ENCODE results near the gene BCAS3.
"Not testable (repeated sequence)": the region's sequence is repeated elsewhere in the genome, so short reads cannot be mapped to it uniquely, and the experiment has no call there.

The BCAS3 gene

GRCh38 chr17:61240851-61241468, 563.3 kb downstream of the BCAS3 start:
- DNase-seq: no peak

- DNase-seq: not testable (repeated sequence)
These were observed 567.3 kb downstream of the BCAS3 start for GRCh38 chr17:61244988-61245387.

- DNase-seq: no peak
These were observed 568.1 kb downstream of the BCAS3 start for GRCh38 chr17:61245706-61246135.

- no peak for DNase-seq
These were observed 569.8 kb downstream of the BCAS3 start for GRCh38 chr17:61247439-61247838.

GRCh38 chr17:61248399-61248798, 570.7 kb downstream of the BCAS3 start:
- DNase-seq: no peak

GRCh38 chr17:61249649-61250299, 572.1 kb downstream of the BCAS3 start:
- DNase-seq: no peak

GRCh38 chr17:61250335-61250890, 572.8 kb downstream of the BCAS3 start:
- DNase-seq: no peak

GRCh38 chr17:61251939-61252865, 574.6 kb downstream of the BCAS3 start:
- DNase-seq: no peak

- no peak for DNase-seq
These were observed 575.7 kb downstream of the BCAS3 start for GRCh38 chr17:61253362-61253761.

GRCh38 chr17:61253937-61254574, 576.4 kb downstream of the BCAS3 start:
- DNase-seq: no peak

GRCh38 chr17:61254904-61255303, 577.3 kb downstream of the BCAS3 start:
- no peak for DNase-seq

- no peak for DNase-seq
These were observed 578.0 kb downstream of the BCAS3 start for GRCh38 chr17:61255647-61256046.

- no peak for DNase-seq
These were observed 581.7 kb downstream of the BCAS3 start for GRCh38 chr17:61259360-61259759.

GRCh38 chr17:61260071-61260797, 582.6 kb downstream of the BCAS3 start:
- no peak for DNase-seq

- no peak for DNase-seq
These were observed 583.5 kb downstream of the BCAS3 start for GRCh38 chr17:61261001-61261637.

GRCh38 chr17:61265397-61265796, 587.7 kb downstream of the BCAS3 start:
- no peak for DNase-seq

- no peak for DNase-seq
These were observed 590.2 kb downstream of the BCAS3 start for GRCh38 chr17:61267847-61268246.

- DNase-seq: no peak
These were observed 597.7 kb downstream of the BCAS3 start for GRCh38 chr17:61275395-61275794.

GRCh38 chr17:61276806-61277205, 599.2 kb downstream of the BCAS3 start:
- DNase-seq: no peak

- DNase-seq: no peak
These were observed 602.0 kb downstream of the BCAS3 start for GRCh38 chr17:61279476-61280145.

GRCh38 chr17:61280338-61280737, 602.7 kb downstream of the BCAS3 start:
- DNase-seq: no peak

Measured in NCI-H1417 treated with DMSO at 0.1 percent for 48 hours (cell line).